Measurements from ENCODE around the gene ARHGEF3.

The ARHGEF3 gene, protein sequence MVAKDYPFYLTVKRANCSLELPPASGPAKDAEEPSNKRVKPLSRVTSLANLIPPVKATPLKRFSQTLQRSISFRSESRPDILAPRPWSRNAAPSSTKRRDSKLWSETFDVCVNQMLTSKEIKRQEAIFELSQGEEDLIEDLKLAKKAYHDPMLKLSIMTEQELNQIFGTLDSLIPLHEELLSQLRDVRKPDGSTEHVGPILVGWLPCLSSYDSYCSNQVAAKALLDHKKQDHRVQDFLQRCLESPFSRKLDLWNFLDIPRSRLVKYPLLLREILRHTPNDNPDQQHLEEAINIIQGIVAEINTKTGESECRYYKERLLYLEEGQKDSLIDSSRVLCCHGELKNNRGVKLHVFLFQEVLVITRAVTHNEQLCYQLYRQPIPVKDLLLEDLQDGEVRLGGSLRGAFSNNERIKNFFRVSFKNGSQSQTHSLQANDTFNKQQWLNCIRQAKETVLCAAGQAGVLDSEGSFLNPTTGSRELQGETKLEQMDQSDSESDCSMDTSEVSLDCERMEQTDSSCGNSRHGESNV

GRCh38 chr3:56801662-56802377, at the start of gene ARHGEF3:
TSS of gene ARHGEF3 (minus strand) at chr3:56801949. CDS start at chr3:56801798, 151 bp downstream.
- CTCF ChIA-PET, result interaction anchor here (0.7 to 1.5 kb wide), 7 partner anchors 9 to 208 kb away, joined by 3 to 9 read pairs (median 3); no protein-coding TSS in a partner anchor
- TF ChIP-seq FOXM1 (IDR thresholded peaks at IDR 0.05; ENCODE audit: borderline replicate concordance), result no peak
- peak; percentile 8; the same call in 1 of the 2 replicates for TF ChIP-seq PKNOX1 (IDR thresholded peaks at IDR 0.05)
- no peak for TF ChIP-seq BHLHE40 (IDR thresholded peaks at IDR 0.05; ENCODE audit: borderline replicate concordance)
- no peak for TF ChIP-seq SUZ12 (IDR thresholded peaks at IDR 0.05)
- TF ChIP-seq SP1 (IDR thresholded peaks at IDR 0.05), result peak; percentile 70
- no peak for TF ChIP-seq CTBP1 (IDR thresholded peaks at IDR 0.05; ENCODE audit: borderline replicate concordance)
- TF ChIP-seq ARNT (IDR thresholded peaks at IDR 0.05), result no peak
- TF ChIP-seq ZNF384 (IDR thresholded peaks at IDR 0.05), result no peak
- TF ChIP-seq FOXA1 (IDR thresholded peaks at IDR 0.05), result no peak
- peak; percentile 96 for TF ChIP-seq L3MBTL2 (conservative IDR thresholded peaks at IDR 0.05)
- peak; percentile 89 for DNase-seq (ENCODE audit: extremely low spot score)
- POLR2A ChIA-PET, result interaction anchor here (1.0 to 2.8 kb wide), 6 partner anchors 9 to 119 kb away, joined by 3 to 9 read pairs (median 4); partner anchors contain the start of gene TASOR

DNA sequence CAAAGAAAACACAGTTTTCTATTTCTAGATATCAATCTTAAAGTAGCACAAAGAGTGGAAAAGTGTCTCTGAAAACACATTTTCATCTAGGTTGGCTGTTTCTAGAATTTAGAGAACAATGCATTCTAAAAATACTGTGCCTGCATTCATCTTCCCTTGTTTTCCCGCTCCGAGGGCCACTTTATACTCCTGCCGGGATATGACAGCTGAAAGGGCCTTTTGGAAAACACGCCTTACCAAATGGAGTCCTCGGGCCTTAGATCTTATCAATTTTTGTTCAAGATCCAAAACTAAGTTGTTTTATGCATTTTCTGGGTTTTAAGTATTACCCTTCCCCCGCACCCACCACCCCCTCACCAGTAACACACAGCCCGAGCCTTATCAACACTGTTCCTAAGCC, 47.9 kb upstream of the ARHGEF3 start:
- ChIA-PET CTCF (interaction anchor here (0.8 kb wide), 1 partner anchor 10 kb away, joined by 4 read pairs; no protein-coding TSS in a partner anchor), POLR2A (no interaction called here)

GRCh38 chr3:56845505-56845904, 43.8 kb upstream of the ARHGEF3 start:
- POLR2A ChIA-PET, result no interaction called here
- TF ChIP-seq HDGF (IDR thresholded peaks at IDR 0.05; ENCODE audit: borderline replicate concordance) (no peak), ELF4 (IDR thresholded peaks at IDR 0.05) (no peak), LEF1 (IDR thresholded peaks at IDR 0.05; ENCODE audit: borderline replicate concordance) (no peak), ZNF384 (IDR thresholded peaks at IDR 0.05) (no peak), FOXK2 (IDR thresholded peaks at IDR 0.05) (no peak), CTBP1 (IDR thresholded peaks at IDR 0.05; ENCODE audit: borderline replicate concordance) (no peak), SP1 (IDR thresholded peaks at IDR 0.05) (no peak)
- no peak for DNase-seq (ENCODE audit: extremely low spot score)
- CTCF ChIA-PET, result no interaction called here

More for the DNA sequence above, 47.9 kb upstream of the ARHGEF3 start:
- TF ChIP-seq LEF1 (IDR thresholded peaks at IDR 0.05; ENCODE audit: borderline replicate concordance) (no peak), TARDBP (IDR thresholded peaks at IDR 0.05) (no peak), SUZ12 (IDR thresholded peaks at IDR 0.05) (no peak), FOXA1 (IDR thresholded peaks at IDR 0.05) (no peak), ARNT (IDR thresholded peaks at IDR 0.05) (no peak), ZNF384 (IDR thresholded peaks at IDR 0.05) (no peak), NFRKB (IDR thresholded peaks at IDR 0.05) (no peak), CTBP1 (IDR thresholded peaks at IDR 0.05; ENCODE audit: borderline replicate concordance) (no peak), PKNOX1 (IDR thresholded peaks at IDR 0.05) (no peak), L3MBTL2 (conservative IDR thresholded peaks at IDR 0.05) (no peak), FOXK2 (IDR thresholded peaks at IDR 0.05) (no peak), FOXM1 (IDR thresholded peaks at IDR 0.05; ENCODE audit: borderline replicate concordance) (no peak), BHLHE40 (IDR thresholded peaks at IDR 0.05; ENCODE audit: borderline replicate concordance) (no peak)
- no peak for DNase-seq (ENCODE audit: extremely low spot score)

- TF ChIP-seq PKNOX1 (IDR thresholded peaks at IDR 0.05) (no peak), CTBP1 (IDR thresholded peaks at IDR 0.05; ENCODE audit: borderline replicate concordance) (no peak), BHLHE40 (IDR thresholded peaks at IDR 0.05; ENCODE audit: borderline replicate concordance) (no peak), TARDBP (IDR thresholded peaks at IDR 0.05) (no peak), NFRKB (IDR thresholded peaks at IDR 0.05) (no peak), SUZ12 (IDR thresholded peaks at IDR 0.05) (no peak)
- POLR2A ChIA-PET, result no interaction called here
- CTCF ChIA-PET, result no interaction called here
- DNase-seq (ENCODE audit: extremely low spot score), result no peak
Measured at GRCh38 chr3:56844536-56844935, 42.8 kb upstream of the ARHGEF3 start.

GRCh38 chr3:56839784-56840715, 38.3 kb upstream of the ARHGEF3 start:
- ChIA-PET CTCF (interaction anchor here (0.6 to 1.5 kb wide), 4 partner anchors 9 to 156 kb away, joined by 3 to 4 read pairs (median 4); no protein-coding TSS in a partner anchor), POLR2A (no interaction called here)
- TF ChIP-seq TARDBP (IDR thresholded peaks at IDR 0.05), result no peak
- no peak for TF ChIP-seq ELF4 (IDR thresholded peaks at IDR 0.05)
- TF ChIP-seq CTBP1 (IDR thresholded peaks at IDR 0.05; ENCODE audit: borderline replicate concordance), result no peak
- TF ChIP-seq BHLHE40 (IDR thresholded peaks at IDR 0.05; ENCODE audit: borderline replicate concordance), result no peak
- TF ChIP-seq SUZ12 (IDR thresholded peaks at IDR 0.05), result no peak
- no peak for TF ChIP-seq NFRKB (IDR thresholded peaks at IDR 0.05)
- TF ChIP-seq FOXK2 (IDR thresholded peaks at IDR 0.05), result no peak
- no peak for TF ChIP-seq FOXA1 (IDR thresholded peaks at IDR 0.05)
- TF ChIP-seq L3MBTL2 (conservative IDR thresholded peaks at IDR 0.05), result no peak
- no peak for TF ChIP-seq LEF1 (IDR thresholded peaks at IDR 0.05; ENCODE audit: borderline replicate concordance)
- no peak for TF ChIP-seq ZNF384 (IDR thresholded peaks at IDR 0.05)
- TF ChIP-seq ARNT (IDR thresholded peaks at IDR 0.05), result no peak
- TF ChIP-seq FOXM1 (IDR thresholded peaks at IDR 0.05; ENCODE audit: borderline replicate concordance), result no peak
- TF ChIP-seq PKNOX1 (IDR thresholded peaks at IDR 0.05), result no peak
- TF ChIP-seq HDGF (IDR thresholded peaks at IDR 0.05; ENCODE audit: borderline replicate concordance), result no peak
- TF ChIP-seq SP1 (IDR thresholded peaks at IDR 0.05), result no peak

More at GRCh38 chr3:56839784-56840715, 38.3 kb upstream of the ARHGEF3 start:
- DNase-seq (ENCODE audit: extremely low spot score), result no peak
